DOHH2 (cell line): ENCODE measurements around the gene CLDN5.

ENCODE experiments used
- EZH2phosphoT487 ChIP-seq: fragments of 200-600 bp; sonication (generic); IDR thresholded peaks from 2 replicates; pipeline ENCODE4 v1.6.1; 2017; ENCODE audit warnings: borderline replicate concordance, mild to moderate bottlenecking, antibody characterized with exemption, low read length, moderate library complexity, mixed read lengths
- TF ChIP-seq, protein P1 (sequence below): fragments of 200-600 bp; sonication (generic); IDR thresholded peaks from one replicate; pipeline ENCODE4 v1.5.1; 2014; ENCODE audit warnings: antibody characterized with exemption, mild to moderate bottlenecking, low read depth, low read length; ENCODE audit not compliant: poor library complexity, severe bottlenecking

DNA sequence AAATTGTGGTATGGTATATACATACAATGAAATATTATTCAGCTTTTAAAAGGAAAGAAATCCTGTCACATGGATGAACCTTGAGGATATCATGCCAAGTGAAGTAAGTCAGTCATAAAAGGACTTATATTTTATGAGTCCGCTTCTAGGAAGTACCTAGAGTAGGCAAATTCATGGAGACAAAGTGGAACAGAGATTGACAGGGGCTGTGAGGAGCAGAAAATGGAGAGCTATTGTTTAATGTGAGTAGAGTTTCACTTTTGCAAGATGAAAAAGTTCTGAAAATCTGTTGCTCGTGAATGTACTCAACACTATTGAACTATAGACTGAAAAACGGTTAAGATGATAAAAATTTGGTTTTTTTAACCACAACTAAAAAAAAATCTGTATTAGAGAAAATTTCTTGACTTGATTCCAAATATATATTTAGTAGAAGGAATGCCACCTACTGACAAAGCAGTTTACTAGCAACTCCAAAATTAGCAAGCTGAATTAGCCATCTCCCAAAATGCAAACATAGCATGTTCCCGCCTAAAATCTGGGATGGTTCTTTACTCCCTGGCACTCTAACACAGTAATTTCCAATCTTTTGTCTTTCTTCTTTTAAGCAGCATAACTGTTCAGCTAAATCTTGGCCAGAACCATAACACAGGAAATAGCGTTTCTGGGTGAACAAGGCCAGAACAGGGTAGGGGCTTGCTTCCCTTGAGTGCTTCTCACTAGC is 46.7 kb downstream of the CLDN5 start:
- TF ChIP-seq, protein P1, sequence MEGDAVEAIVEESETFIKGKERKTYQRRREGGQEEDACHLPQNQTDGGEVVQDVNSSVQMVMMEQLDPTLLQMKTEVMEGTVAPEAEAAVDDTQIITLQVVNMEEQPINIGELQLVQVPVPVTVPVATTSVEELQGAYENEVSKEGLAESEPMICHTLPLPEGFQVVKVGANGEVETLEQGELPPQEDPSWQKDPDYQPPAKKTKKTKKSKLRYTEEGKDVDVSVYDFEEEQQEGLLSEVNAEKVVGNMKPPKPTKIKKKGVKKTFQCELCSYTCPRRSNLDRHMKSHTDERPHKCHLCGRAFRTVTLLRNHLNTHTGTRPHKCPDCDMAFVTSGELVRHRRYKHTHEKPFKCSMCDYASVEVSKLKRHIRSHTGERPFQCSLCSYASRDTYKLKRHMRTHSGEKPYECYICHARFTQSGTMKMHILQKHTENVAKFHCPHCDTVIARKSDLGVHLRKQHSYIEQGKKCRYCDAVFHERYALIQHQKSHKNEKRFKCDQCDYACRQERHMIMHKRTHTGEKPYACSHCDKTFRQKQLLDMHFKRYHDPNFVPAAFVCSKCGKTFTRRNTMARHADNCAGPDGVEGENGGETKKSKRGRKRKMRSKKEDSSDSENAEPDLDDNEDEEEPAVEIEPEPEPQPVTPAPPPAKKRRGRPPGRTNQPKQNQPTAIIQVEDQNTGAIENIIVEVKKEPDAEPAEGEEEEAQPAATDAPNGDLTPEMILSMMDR = peak; percentile 39
- no peak for TF ChIP-seq EZH2phosphoT487
